Central memory CD4-positive, alpha-beta T cell (primary cell): Measurements from ENCODE around the gene USP36.
"Not testable (repeated sequence)": the region's sequence is repeated elsewhere in the genome, so short reads cannot be mapped to it uniquely, and the experiment has no call there.

Source experiments
- DNase-seq: peaks from one replicate; pipeline ENCODE4 v3.0.0; 2022

The USP36 gene

GRCh38 chr17:78789149-78789662 lies 51.4 kb downstream of the USP36 start:
- no peak for DNase-seq

GRCh38 chr17:78788451-78788850 lies 52.2 kb downstream of the USP36 start:
- DNase-seq, result no peak

- DNase-seq, result no peak
Observed at GRCh38 chr17:78787444-78787843, 53.2 kb downstream of the USP36 start.

- no peak for DNase-seq
Observed at GRCh38 chr17:78785663-78786057, 55.0 kb downstream of the USP36 start.

GRCh38 chr17:78785011-78785662 lies 55.5 kb downstream of the USP36 start:
- DNase-seq, result peak; percentile 55

- DNase-seq, result no peak
Observed at GRCh38 chr17:78784352-78784751, 56.3 kb downstream of the USP36 start.

- no peak for DNase-seq
Observed at GRCh38 chr17:78783711-78784324, 56.8 kb downstream of the USP36 start.

- DNase-seq, result no peak
Observed at GRCh38 chr17:78781893-78782304, 58.7 kb downstream of the USP36 start, which contains the start of gene CYTH1. Gene CYTH1 (minus strand): TSS chr17:78782273. CDS start chr17:78782223, 50 bp downstream.

- DNase-seq, result no peak
Observed at GRCh38 chr17:78781104-78781892, 59.3 kb downstream of the USP36 start.

GRCh38 chr17:78780335-78780734 lies 60.3 kb downstream of the USP36 start:
- DNase-seq, result no peak

GRCh38 chr17:78779850-78780249 lies 60.8 kb downstream of the USP36 start:
- DNase-seq, result peak; percentile 85

GRCh38 chr17:78779286-78779651 lies 61.3 kb downstream of the USP36 start:
- not testable (repeated sequence) for DNase-seq

GRCh38 chr17:78777881-78778280 lies 62.7 kb downstream of the USP36 start:
- no peak for DNase-seq

GRCh38 chr17:78774956-78775571 lies 65.5 kb downstream of the USP36 start:
- DNase-seq, result peak; percentile 54

GRCh38 chr17:78774453-78774852 lies 66.2 kb downstream of the USP36 start:
- no peak for DNase-seq

GRCh38 chr17:78771758-78772382 lies 68.7 kb downstream of the USP36 start:
- no peak for DNase-seq

GRCh38 chr17:78769196-78769773 lies 71.3 kb downstream of the USP36 start:
- no peak for DNase-seq

- DNase-seq, result no peak
Observed at GRCh38 chr17:78767806-78768205, 72.8 kb downstream of the USP36 start.

- DNase-seq, result no peak
Observed at GRCh38 chr17:78766743-78767294, 73.8 kb downstream of the USP36 start.

GRCh38 chr17:78766225-78766624 lies 74.4 kb downstream of the USP36 start:
- DNase-seq, result no peak

GRCh38 chr17:78765821-78766220 lies 74.8 kb downstream of the USP36 start:
- no peak for DNase-seq

GRCh38 chr17:78764871-78765270 lies 75.7 kb downstream of the USP36 start:
- DNase-seq, result no peak
